Muscle layer of duodenum (tissue), 2 donors: ENCODE measurements around the gene LRRC32.

Experiments
- H3K27ac ChIP-seq: one replicate; pipeline ENCODE4 v1.7.0; 2013; ENCODE audit warnings: mild to moderate bottlenecking, low read length
- H3K27me3 ChIP-seq: one replicate; pipeline ENCODE4 v1.7.0; 2013; ENCODE audit warnings: low read depth, mild to moderate bottlenecking, control low read depth, low read length
- H3K36me3 ChIP-seq, 2 donors: one replicate each; pipeline ENCODE4 v1.7.0; 2013; ENCODE audit warnings: low read length in 2 of 2, control low read depth in 1 of 2, mild to moderate bottlenecking in 1 of 2; ENCODE audit not compliant: insufficient read depth in 2 of 2, control insufficient read depth in 1 of 2
- H3K4me1 ChIP-seq, 2 donors: one replicate each; pipeline ENCODE4 v1.7.0; 2013; ENCODE audit warnings: low read length in 2 of 2, mild to moderate bottlenecking in 2 of 2, control low read depth in 1 of 2, moderate library complexity in 1 of 2; ENCODE audit not compliant: insufficient read depth in 2 of 2, control insufficient read depth in 1 of 2
- H3K4me3 ChIP-seq, 2 donors: one replicate each; pipeline ENCODE4 v1.7.0; 2013; ENCODE audit warnings: low read length in 2 of 2, low read depth in 1 of 2, mild to moderate bottlenecking in 1 of 2
- H3K9me3 ChIP-seq, 2 donors: one replicate each; pipeline ENCODE4 v1.7.0; 2013; ENCODE audit warnings: low read length in 2 of 2, control low read depth in 1 of 2, mild to moderate bottlenecking in 1 of 2; ENCODE audit not compliant: control insufficient read depth in 1 of 2
- donor health status: healthy.

LRRC32 gene, protein sequence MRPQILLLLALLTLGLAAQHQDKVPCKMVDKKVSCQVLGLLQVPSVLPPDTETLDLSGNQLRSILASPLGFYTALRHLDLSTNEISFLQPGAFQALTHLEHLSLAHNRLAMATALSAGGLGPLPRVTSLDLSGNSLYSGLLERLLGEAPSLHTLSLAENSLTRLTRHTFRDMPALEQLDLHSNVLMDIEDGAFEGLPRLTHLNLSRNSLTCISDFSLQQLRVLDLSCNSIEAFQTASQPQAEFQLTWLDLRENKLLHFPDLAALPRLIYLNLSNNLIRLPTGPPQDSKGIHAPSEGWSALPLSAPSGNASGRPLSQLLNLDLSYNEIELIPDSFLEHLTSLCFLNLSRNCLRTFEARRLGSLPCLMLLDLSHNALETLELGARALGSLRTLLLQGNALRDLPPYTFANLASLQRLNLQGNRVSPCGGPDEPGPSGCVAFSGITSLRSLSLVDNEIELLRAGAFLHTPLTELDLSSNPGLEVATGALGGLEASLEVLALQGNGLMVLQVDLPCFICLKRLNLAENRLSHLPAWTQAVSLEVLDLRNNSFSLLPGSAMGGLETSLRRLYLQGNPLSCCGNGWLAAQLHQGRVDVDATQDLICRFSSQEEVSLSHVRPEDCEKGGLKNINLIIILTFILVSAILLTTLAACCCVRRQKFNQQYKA

DNA sequence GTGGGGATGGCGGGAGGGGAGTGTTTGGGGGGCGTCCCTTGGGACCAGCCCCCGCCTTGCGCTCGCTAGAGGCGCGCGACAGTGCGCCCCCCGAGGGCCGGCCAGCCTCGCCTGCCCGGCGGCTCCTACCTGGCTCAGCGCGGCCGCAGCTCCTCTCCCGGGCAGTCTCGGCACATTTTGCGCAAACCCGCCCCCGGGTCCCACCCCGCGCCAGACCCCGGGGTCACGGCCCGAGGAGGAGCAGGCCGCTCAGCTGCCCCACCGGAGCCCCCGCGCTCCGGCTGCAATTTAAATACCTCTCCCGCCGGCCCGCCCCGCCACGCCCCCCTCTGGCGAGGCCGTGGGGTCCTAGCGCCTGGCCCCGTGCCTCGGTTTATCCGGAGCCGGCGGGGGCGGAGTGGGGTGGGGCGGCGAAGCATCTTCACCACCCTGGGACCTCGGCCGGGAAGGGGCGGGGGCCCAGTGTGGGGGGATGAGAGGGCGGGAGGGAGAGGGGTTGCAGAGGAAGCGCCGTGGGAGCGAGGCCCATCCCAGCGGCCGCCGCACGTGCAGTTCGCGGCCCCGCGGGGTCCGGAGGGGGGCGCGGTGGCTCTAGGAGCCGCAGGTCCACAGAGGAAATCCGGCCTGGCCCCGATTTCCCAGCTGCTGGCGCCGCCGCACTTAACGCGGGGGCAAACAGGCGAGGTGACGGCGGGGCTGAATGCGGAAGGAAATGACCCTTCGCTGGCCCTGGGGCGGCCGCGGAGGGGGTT is at the start of gene LRRC32:
TSS of gene LRRC32 (minus strand) at position 263 of the 752 bp plus-strand sequence. CDS start 4,793 bp downstream, outside the sequence.
- Histone ChIP-seq H3K9me3 (no peaks in the 10 kb centered on the region), H3K36me3 (no peaks in the 10 kb centered on the region), H3K27ac (peak within 1 kb of the TSS; percentile 68), H3K27me3 (peaks cover 15% of the 10 kb centered on the region), H3K4me3 (peak within 1 kb of the TSS; percentile 44 to 62), H3K4me1 (peaks cover 12% of the 10 kb centered on the region in 2 donors)

DNA sequence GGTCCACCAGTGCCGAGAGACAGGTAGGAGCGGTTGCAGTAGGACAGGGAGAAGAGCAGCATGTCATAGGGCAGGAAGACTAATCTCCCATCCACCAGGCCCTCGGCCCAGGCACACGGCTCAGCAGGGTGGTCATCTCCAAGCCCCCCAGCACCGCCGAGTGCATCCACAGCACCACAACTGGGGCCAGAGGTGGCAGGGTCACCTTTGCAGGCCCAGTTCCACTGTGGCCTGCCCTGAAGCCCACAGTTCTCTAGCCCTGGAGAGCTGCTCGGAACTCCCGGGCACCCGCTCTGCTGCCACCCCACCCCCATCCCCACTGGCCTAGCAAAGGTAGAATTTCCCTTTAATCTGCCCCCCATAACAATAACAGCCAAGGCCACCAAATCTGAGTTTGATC is 49.1 kb upstream of the LRRC32 start:
- no peaks in the 10 kb centered on the region for H3K9me3 ChIP-seq
- no peak overlapping the region for H3K4me3 ChIP-seq
- H3K27ac ChIP-seq, result no peak overlapping the region
- H3K27me3 ChIP-seq, result no peaks in the 10 kb centered on the region
- no peaks in the 10 kb centered on the region for H3K36me3 ChIP-seq
- H3K4me1 ChIP-seq, result peaks cover 0 to 10% of the 10 kb centered on the region in 2 donors

GRCh38 chr11:76719281-76719680 is 48.7 kb upstream of the LRRC32 start:
- H3K27me3 ChIP-seq, result no peaks in the 10 kb centered on the region
- H3K27ac ChIP-seq, result no peak overlapping the region
- no peaks in the 10 kb centered on the region for H3K9me3 ChIP-seq
- H3K4me1 ChIP-seq, result peaks cover 0 to 10% of the 10 kb centered on the region in 2 donors
- H3K4me3 ChIP-seq, result no peak overlapping the region
- no peaks in the 10 kb centered on the region for H3K36me3 ChIP-seq

DNA sequence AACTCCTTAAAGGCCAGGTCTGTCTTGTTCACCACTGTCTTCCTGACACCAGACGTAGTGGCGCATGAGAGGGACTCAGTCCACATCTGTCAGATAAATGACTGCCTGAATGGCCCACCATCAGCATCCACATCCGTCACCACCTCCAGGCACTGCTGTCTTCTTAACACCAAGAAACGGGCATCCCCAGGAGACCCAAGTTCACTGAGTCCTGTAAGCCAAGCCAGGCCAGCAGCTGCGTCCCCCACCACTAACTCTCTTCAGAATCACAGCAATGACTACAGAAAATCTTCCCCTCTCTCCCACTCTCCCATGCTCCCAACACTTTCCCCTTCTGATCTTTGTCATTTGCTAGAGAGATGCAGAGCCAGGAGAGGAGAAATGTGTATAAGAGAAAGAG is 47.3 kb upstream of the LRRC32 start:
- peaks cover 0 to 10% of the 10 kb centered on the region in 2 donors for H3K4me1 ChIP-seq
- H3K27ac ChIP-seq, result no peak overlapping the region
- H3K4me3 ChIP-seq, result no peak overlapping the region
- H3K27me3 ChIP-seq, result no peaks in the 10 kb centered on the region
- no peaks in the 10 kb centered on the region for H3K36me3 ChIP-seq
- H3K9me3 ChIP-seq, result no peaks in the 10 kb centered on the region

GRCh38 chr11:76717369-76717768 is 46.8 kb upstream of the LRRC32 start:
- H3K36me3 ChIP-seq, result no peaks in the 10 kb centered on the region
- H3K4me1 ChIP-seq, result peaks cover 0 to 10% of the 10 kb centered on the region in 2 donors
- no peak overlapping the region for H3K27ac ChIP-seq
- no peaks in the 10 kb centered on the region for H3K27me3 ChIP-seq
- H3K4me3 ChIP-seq, result no peak overlapping the region
- H3K9me3 ChIP-seq, result no peaks in the 10 kb centered on the region

GRCh38 chr11:76716268-76716667 is 45.7 kb upstream of the LRRC32 start:
- Histone ChIP-seq H3K9me3 (no peaks in the 10 kb centered on the region), H3K4me1 (no peaks in the 10 kb centered on the region), H3K27me3 (no peaks in the 10 kb centered on the region), H3K4me3 (no peak overlapping the region), H3K27ac (no peak overlapping the region), H3K36me3 (no peaks in the 10 kb centered on the region)

DNA sequence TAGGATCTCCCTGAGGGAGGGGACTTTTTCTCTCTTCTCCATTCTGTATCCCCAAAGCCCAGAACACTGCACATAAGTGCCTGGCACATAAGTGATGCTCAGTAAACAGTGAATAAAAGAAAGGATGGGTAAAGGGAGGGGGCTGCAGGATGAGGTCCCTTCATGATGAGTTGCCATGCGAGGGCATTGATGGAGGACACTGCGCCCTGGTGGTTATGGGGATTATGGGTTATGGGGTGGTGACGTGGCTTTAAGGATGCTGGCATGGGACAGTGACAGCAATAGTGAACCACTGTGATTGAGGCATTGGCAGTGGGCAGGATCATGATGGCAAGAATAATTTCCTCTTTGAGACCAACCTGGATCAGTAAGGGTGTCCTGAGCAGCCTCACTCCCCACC is 43.9 kb upstream of the LRRC32 start:
- H3K4me1 ChIP-seq, result no peaks in the 10 kb centered on the region
- no peak overlapping the region for H3K27ac ChIP-seq
- no peak overlapping the region for H3K4me3 ChIP-seq
- H3K9me3 ChIP-seq, result no peaks in the 10 kb centered on the region
- no peaks in the 10 kb centered on the region for H3K36me3 ChIP-seq
- no peaks in the 10 kb centered on the region for H3K27me3 ChIP-seq

DNA sequence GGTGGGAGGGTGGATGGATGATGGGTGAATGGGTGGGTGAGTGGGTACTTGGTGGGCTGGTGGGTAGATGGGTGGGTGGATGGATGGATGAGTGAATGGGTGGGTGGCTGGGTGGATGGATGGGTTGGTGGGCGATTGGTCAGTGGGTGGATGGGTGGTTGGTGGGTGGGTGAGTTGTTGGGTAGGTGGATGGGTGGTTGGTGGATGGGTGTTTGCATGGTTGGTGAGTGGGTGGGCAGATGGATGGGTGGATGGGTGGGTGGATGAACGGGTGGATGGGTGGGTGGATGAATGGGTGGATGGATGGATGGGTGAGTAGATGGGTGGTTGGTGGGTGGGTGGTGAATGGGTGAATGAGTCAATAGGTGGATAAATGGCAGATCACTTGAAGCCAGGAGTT is 43.0 kb upstream of the LRRC32 start:
- H3K36me3 ChIP-seq, result no peaks in the 10 kb centered on the region
- no peak overlapping the region for H3K4me3 ChIP-seq
- no peaks in the 10 kb centered on the region for H3K27me3 ChIP-seq
- no peaks in the 10 kb centered on the region for H3K4me1 ChIP-seq
- no peaks in the 10 kb centered on the region for H3K9me3 ChIP-seq
- H3K27ac ChIP-seq, result no peak overlapping the region

DNA sequence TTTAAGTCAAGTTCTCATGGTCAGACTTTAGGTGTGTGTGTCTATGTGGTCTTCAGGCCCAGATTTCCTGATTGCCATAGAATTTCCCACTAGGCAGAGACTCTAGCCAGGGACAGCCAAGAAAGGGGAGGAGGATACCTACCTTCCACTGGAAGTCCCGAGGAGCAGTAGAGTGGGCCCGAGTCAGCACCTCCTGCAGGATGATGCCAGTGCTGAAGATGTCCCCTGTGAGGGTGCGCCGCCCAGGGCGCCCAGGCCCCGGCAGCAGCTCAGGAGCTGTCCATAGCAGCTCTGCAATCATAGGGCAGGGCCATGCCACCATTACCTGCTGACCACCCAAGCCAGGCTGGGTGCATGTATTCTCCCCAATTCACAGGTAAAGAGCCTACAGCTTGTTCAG is 41.6 kb upstream of the LRRC32 start:
- no peaks in the 10 kb centered on the region for H3K27me3 ChIP-seq
- H3K9me3 ChIP-seq, result no peaks in the 10 kb centered on the region
- H3K27ac ChIP-seq, result no peak overlapping the region
- H3K4me3 ChIP-seq, result no peak overlapping the region
- no peaks in the 10 kb centered on the region for H3K4me1 ChIP-seq
- no peaks in the 10 kb centered on the region for H3K36me3 ChIP-seq

DNA sequence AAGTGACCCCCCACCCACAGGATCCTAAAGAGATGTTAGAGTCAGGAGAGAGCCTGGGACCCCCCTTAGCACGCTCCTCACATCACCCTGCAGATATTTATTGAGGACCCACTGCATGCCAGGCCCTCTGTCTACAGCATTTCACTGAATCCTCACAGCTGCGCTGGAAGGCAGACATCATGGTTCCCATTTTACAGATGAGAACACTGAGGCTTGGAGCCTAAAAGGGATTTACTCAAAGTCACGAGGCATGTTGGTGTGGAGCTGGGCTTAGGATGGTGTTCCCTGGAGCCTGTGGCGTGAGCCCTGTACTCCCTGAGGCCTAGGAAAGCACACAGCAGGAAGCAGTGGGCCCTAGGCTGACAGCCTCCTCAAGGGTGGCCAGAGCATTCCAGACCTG is 39.2 kb upstream of the LRRC32 start:
- Histone ChIP-seq H3K9me3 (peaks cover 0 to 10% of the 10 kb centered on the region in 2 donors), H3K4me3 (no peak overlapping the region), H3K4me1 (no peaks in the 10 kb centered on the region), H3K27me3 (no peaks in the 10 kb centered on the region), H3K27ac (no peak overlapping the region), H3K36me3 (no peaks in the 10 kb centered on the region)

- Histone ChIP-seq H3K27ac (no peak overlapping the region), H3K9me3 (peaks cover 0 to 10% of the 10 kb centered on the region in 2 donors), H3K4me3 (no peak overlapping the region), H3K27me3 (no peaks in the 10 kb centered on the region), H3K4me1 (no peaks in the 10 kb centered on the region), H3K36me3 (no peaks in the 10 kb centered on the region)
Observed at GRCh38 chr11:76708972-76709660, 38.6 kb upstream of the LRRC32 start.
